ENCODE results near the gene GHR.

Gene GHR

DNA sequence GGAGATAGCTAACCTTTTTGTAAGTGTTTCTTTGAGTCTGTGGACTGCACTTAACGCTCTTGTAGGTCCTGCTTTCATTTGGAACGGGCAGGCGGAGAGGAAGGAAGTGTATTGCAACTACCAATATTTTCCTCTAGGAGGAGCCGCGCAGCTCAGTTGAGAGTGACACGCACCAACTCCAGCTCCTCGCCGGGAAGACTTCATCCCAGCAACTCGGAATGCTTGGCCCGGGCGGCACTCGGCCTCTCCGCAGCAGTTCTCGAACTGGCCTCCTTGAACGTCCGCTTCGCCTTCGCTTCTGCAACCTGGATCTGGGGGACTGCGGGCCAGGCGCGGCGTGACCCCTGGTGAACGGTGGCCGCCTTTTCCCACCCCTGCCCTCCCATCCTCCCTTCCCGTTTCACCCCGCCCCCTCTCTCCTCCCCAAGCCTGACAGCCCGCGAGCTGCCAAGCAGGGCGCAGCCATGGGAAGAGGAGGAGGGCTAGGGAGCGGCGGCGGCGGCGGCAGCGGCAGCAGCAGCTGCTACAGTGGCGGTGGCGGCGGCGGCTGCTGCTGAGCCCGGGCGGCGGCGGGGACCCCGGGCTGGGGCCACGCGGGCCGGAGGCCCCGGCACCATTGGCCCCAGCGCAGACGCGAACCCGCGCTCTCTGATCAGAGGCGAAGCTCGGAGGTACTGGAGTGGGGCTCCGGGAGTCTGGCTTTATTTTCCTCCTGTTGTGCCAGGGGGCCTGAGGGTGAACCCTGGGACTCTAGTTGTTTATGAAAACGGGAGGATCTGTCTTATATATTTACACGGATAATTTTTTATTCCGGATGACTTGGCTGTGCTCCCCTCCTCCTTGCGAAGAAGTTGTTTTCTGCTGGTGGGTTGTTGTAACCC, at the start of gene GHR:
Gene GHR (plus strand): TSS at position 155 of the 881 bp plus-strand sequence. CDS start 142,436 bp downstream, outside the sequence.
- no peak for DNase-seq

GRCh38 chr5:42374679-42375273, 48.5 kb upstream of the GHR start:
- no peak for DNase-seq

GRCh38 chr5:42377496-42377895, 45.7 kb upstream of the GHR start:
- DNase-seq: no peak

DNA sequence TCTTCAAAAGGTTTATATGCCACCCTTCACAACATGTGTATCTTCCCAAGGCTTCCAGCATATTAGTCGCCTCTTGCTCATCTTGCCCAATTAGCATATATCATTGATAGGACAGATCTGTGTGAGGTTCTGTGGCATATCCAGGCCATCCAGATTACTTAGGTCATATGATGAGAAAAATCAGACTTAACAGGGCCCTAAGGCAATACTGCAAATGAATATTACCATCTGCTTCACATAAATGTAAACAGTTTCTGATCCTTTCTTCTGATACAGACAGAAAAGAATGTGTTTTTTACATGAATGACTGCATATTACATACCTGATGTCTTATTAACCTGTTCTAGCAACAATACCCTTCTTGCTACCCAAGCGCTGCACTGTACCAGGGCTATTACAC, 41.3 kb upstream of the GHR start:
- no peak for DNase-seq

- no peak for DNase-seq
Observed at GRCh38 chr5:42387563-42387962, 35.7 kb upstream of the GHR start.

DNA sequence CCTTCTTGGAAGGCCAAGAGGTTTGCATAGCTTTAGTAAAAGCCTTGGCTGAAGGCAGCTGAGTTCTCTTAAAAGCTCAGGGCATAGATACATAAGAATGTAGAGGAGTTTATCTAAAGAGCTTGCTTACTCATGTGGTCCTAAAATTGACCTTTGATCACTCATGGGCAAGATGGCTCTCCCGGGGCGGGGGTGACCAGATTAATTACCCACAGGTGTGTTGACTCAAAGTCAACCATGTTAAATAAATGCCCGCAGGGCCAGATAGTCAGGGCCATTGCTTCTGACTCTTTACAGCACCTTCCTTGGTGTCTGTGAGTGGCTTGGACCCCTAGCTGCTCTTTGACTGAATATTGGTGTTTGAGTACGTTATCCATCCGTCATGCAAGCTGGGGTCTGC, 33.1 kb upstream of the GHR start:
- no peak for DNase-seq

- DNase-seq: no peak
Observed at GRCh38 chr5:42392917-42393316, 30.3 kb upstream of the GHR start.

- DNase-seq: no peak
Observed at GRCh38 chr5:42396111-42396510, 27.1 kb upstream of the GHR start.

DNA sequence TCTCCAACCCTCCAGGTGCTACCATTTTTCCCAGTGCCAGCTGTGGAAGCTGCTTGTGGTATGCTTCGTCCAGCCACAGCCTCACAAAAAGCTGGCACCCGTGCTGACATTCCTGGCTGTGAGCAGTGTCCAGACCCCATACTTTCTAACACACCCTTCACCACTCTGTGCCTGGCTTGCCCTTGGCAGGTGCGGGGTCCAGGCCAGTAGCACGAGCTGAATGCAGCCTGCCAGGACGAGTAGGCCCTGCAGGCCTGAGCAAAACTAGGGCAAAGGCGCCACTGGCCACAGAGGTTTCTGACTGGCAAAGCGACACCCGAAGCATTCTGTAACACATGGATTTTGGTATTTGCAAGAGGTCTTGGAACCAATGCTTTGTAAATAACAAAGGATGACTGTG, 26.0 kb upstream of the GHR start:
- no peak for DNase-seq

DNA sequence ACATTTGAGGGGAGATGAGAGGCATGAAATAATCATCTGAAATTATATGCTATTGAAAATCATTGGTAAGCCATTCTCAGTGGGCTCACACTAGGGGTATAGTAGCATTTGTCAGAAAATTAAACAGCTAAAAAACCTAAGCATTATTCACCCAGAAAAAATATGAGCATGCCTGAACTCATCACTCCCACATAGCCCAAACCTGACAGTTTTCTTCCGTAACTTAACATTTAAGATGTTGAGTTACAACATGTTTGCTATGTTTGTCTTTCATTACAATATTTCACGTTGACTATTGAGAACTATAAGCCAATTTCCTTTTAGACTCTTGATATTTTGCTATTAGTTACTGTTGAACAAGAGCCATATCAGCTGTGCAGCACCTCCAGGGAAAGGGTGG, 23.5 kb upstream of the GHR start:
- no peak for DNase-seq

GRCh38 chr5:42400474-42400873, 22.8 kb upstream of the GHR start:
- no peak for DNase-seq

- DNase-seq: no peak
Observed at GRCh38 chr5:42403236-42403635, 20.0 kb upstream of the GHR start.

DNA sequence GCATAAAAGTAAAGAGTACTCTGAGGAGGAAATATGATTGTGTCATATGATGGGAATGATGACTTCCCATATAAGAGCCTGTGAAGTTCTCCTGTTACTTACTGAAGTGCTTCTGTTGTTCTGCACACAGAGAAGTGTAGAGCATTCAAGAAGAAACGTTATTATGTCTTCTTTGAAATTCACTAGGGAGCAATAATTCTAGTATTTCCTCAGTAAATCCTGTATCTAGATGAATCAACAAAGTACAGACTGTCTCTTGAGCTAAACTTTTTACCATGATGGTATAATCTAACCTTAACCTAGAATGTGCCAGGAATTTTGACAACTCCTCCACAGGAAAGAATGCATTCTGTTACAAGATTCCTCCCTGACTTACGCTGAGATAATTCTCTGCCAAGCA, 18.9 kb upstream of the GHR start:
- DNase-seq: no peak

DNA sequence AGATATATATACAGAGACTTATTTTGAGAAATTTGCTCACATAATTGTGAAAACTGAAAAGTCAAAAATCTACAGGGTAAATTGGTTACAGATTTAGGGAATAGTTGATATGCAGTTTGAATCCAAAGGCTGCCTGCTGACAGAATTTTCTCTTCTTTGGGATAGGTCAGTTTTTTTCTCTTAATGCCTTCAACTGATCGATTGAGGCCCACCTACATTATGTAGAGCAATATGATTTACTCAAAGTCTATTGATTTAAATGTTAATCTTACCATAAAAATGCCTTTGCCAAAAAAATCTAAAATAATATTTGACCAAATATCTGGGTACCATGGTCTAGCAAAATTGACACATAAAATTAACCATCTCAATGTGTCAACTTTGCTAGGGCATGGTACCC, 3.9 kb upstream of the GHR start:
- no peak for DNase-seq

DNA sequence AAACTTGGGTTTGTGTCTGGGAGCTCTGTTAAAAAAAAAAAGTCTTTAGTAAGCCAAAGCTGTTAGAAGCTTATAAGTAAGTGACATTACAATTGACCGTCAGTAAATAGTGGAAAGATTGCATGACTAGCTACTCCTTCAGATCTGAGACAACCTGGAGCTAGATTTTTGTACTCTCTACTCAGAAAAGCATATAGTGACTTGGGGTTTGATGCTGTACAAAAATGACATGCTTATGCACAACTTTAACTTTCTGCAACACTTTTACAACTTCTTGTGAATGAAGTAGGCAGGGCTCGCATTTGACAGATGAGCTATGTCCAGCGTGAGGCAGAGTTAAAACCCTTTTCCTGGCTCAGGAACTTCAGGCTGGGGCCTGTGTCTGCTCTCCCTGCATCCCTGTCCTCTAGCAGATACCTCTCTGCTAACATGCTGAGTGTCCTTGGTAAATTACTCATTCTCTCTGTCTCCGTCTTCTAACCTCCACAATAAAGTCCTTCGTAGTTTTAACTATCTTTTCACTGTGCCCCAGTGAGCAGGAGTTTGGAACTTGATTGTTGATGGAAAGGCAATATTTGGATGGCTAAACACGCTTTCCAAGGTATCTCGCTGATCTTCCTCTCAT, 471 bp upstream of the GHR start:
- DNase-seq: no peak

DNA sequence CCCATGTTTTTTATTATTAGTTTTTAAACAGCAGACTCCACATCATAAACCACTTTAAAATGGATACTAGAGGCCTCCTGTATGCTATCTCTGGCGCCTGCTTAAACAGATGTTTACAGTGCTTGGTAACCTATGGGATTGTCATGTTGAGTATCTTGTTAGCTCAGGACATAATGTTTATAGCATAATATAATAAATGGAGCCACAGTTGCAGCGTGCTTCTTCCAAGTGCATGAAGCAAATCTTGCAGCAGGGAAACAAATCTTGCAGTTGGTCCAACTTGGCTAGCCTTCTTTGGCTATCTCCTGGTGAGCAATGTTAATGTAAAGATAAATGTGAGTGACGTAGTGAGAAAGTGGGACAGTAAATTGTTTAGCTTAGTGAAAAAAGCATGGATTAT, 2.8 kb downstream of the GHR start:
- no peak for DNase-seq

DNA sequence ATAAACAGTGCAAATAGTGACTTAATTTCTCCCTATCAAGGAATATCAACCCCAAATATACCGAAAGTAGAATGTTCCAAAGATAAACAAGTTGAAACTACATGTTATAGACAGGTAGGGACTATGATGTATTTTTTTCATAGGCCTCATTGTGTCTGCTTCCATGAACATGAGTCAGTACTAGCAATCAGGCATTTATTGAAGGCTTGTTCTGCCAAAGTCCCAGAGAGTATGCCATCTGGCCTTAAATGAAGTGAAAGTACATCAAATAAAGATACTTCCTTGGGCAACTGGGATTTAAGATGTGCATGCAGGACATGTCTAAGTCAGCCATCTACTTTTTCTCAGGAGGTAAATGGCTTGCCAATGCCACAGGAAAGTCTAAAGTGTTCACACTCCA, 6.5 kb downstream of the GHR start:
- DNase-seq: no peak

GRCh38 chr5:42434047-42434724, 10.9 kb downstream of the GHR start:
- no peak for DNase-seq

DNA sequence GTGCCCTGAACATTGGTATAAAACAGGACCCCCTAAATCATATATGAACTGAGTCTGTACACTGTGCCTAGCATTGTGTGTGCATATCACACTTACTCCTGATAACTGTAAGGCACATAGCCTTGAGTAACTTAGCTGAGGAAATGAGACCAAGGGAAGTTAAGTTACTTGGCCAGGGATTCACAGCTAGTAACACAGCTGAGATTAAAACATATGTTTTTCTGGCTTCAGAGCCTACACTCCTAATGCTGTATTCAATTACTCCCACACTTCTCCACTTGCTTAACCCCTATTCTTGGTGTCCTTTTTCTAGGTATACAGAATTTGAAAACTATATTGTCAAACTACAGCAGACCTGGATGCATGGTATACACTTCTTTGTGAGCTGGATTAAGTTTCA, 12.8 kb downstream of the GHR start:
- no peak for DNase-seq

DNA sequence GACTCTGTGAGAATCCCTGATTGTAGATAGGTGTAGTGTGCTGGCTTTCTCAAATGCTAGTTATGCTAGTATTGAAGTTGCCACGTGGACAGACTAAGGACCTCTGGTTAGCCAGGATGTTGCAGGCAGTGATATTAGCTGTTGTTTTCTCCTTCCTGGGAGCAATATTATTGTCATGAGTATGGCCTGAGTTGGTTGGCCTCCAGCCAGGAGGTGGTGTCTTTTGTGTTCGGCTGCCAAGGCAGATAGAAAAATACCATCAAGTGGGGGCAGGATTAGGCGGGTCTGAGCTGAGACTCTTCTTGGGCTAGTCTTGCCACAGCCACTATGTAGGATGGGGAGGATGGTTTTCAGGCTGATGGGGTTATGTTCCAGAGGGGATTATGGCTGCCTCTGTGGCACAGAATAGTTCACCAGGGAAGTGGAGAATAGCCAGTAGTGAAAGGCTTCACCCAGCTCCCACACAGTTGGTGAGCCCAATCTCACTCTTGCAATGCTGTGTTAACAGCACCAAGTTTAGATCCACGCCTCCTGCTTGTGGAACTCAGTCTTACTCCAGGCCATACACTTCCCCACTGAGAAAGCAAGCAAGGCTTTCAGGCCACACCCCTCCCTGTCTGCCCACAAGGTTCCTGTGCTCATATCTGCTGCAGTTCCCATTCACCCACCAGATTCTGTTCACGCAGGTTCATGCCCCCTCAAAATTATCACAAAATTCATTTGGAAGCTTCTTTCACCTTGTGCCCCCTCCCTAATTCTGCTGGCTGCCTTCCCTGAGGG, 31.2 kb downstream of the GHR start:
- no peak for DNase-seq

- no peak for DNase-seq
Observed at GRCh38 chr5:42461033-42461432, 37.8 kb downstream of the GHR start.

DNA sequence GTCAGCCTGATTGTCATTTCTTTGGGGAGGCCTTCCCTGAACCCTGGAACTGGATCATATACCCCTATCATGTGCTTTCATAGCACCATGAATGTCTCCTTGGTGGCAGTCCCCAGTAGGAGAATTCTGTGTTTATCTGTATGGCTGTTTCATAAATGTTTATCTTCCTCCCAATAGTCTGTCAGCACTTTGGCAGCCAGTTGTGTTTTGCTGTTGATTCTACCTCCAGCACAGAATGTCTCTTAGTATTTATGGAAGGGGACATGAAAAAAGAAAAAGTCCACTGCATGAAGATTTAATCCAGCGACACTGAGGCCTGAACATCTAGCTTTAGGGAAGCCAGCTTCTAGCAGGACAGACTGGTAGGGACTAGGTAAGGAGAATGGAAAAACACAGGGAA, 38.3 kb downstream of the GHR start:
- DNase-seq: no peak

DNA sequence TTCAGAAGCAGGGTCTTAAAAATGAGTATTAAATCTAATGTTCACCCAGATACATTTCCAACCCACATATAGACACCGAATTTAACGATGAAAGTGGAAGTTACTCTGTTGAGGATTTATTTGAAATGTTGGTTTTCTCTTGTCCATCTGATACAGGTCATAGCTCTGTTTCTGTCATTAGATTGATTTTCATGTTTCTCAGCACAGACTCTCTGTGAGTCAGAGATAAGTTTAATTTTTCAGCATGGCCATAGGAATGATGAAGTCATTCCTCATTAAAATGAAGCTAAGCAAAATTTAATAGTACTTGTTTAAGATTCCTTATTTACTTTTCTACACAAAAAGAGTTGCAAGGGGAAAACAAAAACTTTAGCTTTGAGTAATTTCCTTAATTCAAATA, 38.8 kb downstream of the GHR start:
- DNase-seq: no peak

Measured in NCI-H1436 treated with DMSO at 0.1 percent for 48 hours (cell line).